Lower leg skin (tissue), 4 donors: ENCODE measurements around the gene TMC3. TPM values are rescaled to one million over a fixed set of nuclear protein-coding genes. Genes with fewer than 3 reads are reported as not detected.
"Not testable (repeated sequence)": the region's sequence is repeated elsewhere in the genome, so short reads cannot be mapped to it uniquely, and the experiment has no call there.

Source experiments
- DNase-seq, 2 donors: peaks; one replicate each; pipeline ENCODE4 v3.0.0-alpha.2; 2019; ENCODE audit warnings: low spot score in 2 of 2
- H3K4me3 ChIP-seq: fragments of 200-600 bp; sonication (generic); 2 replicates; pipeline ENCODE4 v1.5.1; 2017; ENCODE audit warnings: mild to moderate bottlenecking, low read depth; ENCODE audit not compliant: poor library complexity, severe bottlenecking
- CTCF ChIP-seq, 3 donors: fragments of 450-650 bp; IDR thresholded peaks; one replicate each; pipeline ENCODE4 v1.5.1; 2016; ENCODE audit warnings: antibody characterized with exemption in 3 of 3, mild to moderate bottlenecking in 3 of 3, moderate library complexity in 2 of 3
- POLR2A ChIP-seq, 2 donors: fragments of 450-650 bp; IDR thresholded peaks; one replicate each; pipeline ENCODE4 v1.6.1; 2016 to 2017; ENCODE audit warnings: antibody characterized with exemption in 2 of 2, mild to moderate bottlenecking in 1 of 2, moderate library complexity in 1 of 2
- WGBS, 2 donors: methylation state at CpG; one replicate each; pipeline ENCODE4 v1.1.5; 2018; 5-methylcytosine and 5-hydroxymethylcytosine counted together
- intact Hi-C: fragments of 100-400 bp; cut with DNase I; formaldehyde crosslinking; loops from one replicate; pipeline ENCODE4 v1.15.0; 2023; ENCODE audit warnings: low total_unique reads
- total RNA-seq, 4 donors: library from RNA; depleted of rRNA; stranded (reverse); fragments of >200 nt; gene quantifications; one replicate each; pipeline ENCODE4 v1.1.0, GENCODE V29; 2016

Gene TMC3
- total RNA-seq, 4 donors from 2014 or later, result 0.05 to 0.10 TPM; not detected in 2

- intact Hi-C loops, result no loop called here
- WGBS, 2 donors, result 91 to 93% methylated on average over 15 of the region's 15 CpGs
- H3K4me3 ChIP-seq, result no peak overlapping the region
- no peak for DNase-seq
- TF ChIP-seq POLR2A (IDR thresholded peaks at IDR 0.05) (no peak), CTCF (IDR thresholded peaks at IDR 0.05) (no peak)
Measured at GRCh38 chr15:81331600-81331999, 42.4 kb downstream of the TMC3 start.

- H3K4me3 ChIP-seq, intact Hi-C loops, DNase-seq: not testable (repeated sequence)
- 80 to 86% methylated on average over 9 of the region's 9 CpGs for WGBS, 2 donors
Measured at GRCh38 chr15:81331141-81331540, 42.9 kb downstream of the TMC3 start.

GRCh38 chr15:81330366-81331090 is 43.5 kb downstream of the TMC3 start:
- DNase-seq, result no peak
- WGBS, 2 donors, result 89 to 96% methylated on average over 5 of the region's 5 CpGs
- TF ChIP-seq CTCF (IDR thresholded peaks at IDR 0.05), result no peak
- H3K4me3 ChIP-seq, result no peak overlapping the region
- intact Hi-C loops, result no loop called here

- TF ChIP-seq POLR2A (IDR thresholded peaks at IDR 0.05), result no peak
- no peak for TF ChIP-seq CTCF (IDR thresholded peaks at IDR 0.05)
- intact Hi-C loops, result no loop called here
- no peak for DNase-seq
- WGBS, 2 donors, result 97% methylated on average over 2 of the region's 2 CpGs
- no peak overlapping the region for H3K4me3 ChIP-seq
Measured at GRCh38 chr15:81329446-81329845, 44.6 kb downstream of the TMC3 start.

- no peak for DNase-seq
- TF ChIP-seq CTCF (IDR thresholded peaks at IDR 0.05) (no peak), POLR2A (IDR thresholded peaks at IDR 0.05) (no peak)
- intact Hi-C loops, result no loop called here
- H3K4me3 ChIP-seq, result no peak overlapping the region
- WGBS, 2 donors, result 77 to 78% methylated on average over 3 of the region's 3 CpGs
Measured at GRCh38 chr15:81327516-81327915, 46.5 kb downstream of the TMC3 start.

GRCh38 chr15:81326466-81327212 is 47.4 kb downstream of the TMC3 start:
- 89 to 91% methylated on average over 7 of the region's 7 CpGs for WGBS, 2 donors
- intact Hi-C loops, result no loop called here
- no peak for DNase-seq
- no peak overlapping the region for H3K4me3 ChIP-seq
- TF ChIP-seq CTCF (IDR thresholded peaks at IDR 0.05) (no peak), POLR2A (IDR thresholded peaks at IDR 0.05) (no peak)
